ENCODE data around the gene LRRC58. TPM values are rescaled to one million over a fixed set of nuclear protein-coding genes. Genes with fewer than 3 reads are reported as not detected.

LRRC58 gene
- total and polyA plus RNA-seq, 2 of the 8 experiments (the other 6 are each of a cell fraction or from before 2014, with no cell fraction given): 4.3 to 15.4 TPM

- TF ChIP-seq, protein P1, sequence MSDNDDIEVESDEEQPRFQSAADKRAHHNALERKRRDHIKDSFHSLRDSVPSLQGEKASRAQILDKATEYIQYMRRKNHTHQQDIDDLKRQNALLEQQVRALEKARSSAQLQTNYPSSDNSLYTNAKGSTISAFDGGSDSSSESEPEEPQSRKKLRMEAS (IDR thresholded peaks at IDR 0.05): peak; percentile 69; the same call in 1 of the 2 replicates
- TF ChIP-seq SAP30 (IDR thresholded peaks at IDR 0.05; ENCODE audit: insufficient read depth, insufficient replicate concordance, low read length) (peak; percentile 9), RNF2 (IDR thresholded peaks at IDR 0.05; ENCODE audit: borderline replicate concordance, low read depth, low read length, missing control alignments, poor library complexity, severe bottlenecking) (no peak), SIX5 (IDR thresholded peaks at IDR 0.05; ENCODE audit: low read depth, low read length) (no peak), CEBPB (IDR thresholded peaks at IDR 0.05; ENCODE audit: low read depth, low read length) (no peak)
Measured at GRCh38 chr3:120348065-120348990, 826 bp downstream of the LRRC58 start (continued).

Measured in H1 (cell line).